Esophagus squamous epithelium (tissue), 5 donors: ENCODE data around the gene RETREG1. TPM values are rescaled to one million over a fixed set of nuclear protein-coding genes. Genes with fewer than 3 reads are reported as not detected.
"Not testable (repeated sequence)": the region's sequence is repeated elsewhere in the genome, so short reads cannot be mapped to it uniquely, and the experiment has no call there.

ENCODE experiments used
- DNase-seq: peaks from one replicate; lab custom pipeline; 2025; lab: John Stamatoyannopoulos, UW
- H3K27ac ChIP-seq, 4 donors: fragments of 200-600 bp; sonication (generic); one replicate each; pipeline ENCODE4 v1.5.1; 2016 to 2019; ENCODE audit warnings: mild to moderate bottlenecking in 1 of 4
- H3K27me3 ChIP-seq, 4 donors: fragments of 200-600 bp; sonication (generic); 1 replicate in 3 of 4; 2 replicates in 1 of 4; pipeline versions ENCODE4 v1.5.1 to v1.6.0; 2017 to 2021; ENCODE audit warnings: antibody characterized with exemption in 1 of 4
- H3K36me3 ChIP-seq, 3 donors: fragments of 200-600 bp; sonication (generic); one replicate each; pipeline ENCODE4 v1.5.1; 2016 to 2019
- H3K4me1 ChIP-seq, 3 donors: fragments of 200-600 bp; sonication (generic); one replicate each; pipeline ENCODE4 v1.5.1; 2017 to 2019
- H3K4me3 ChIP-seq, 4 donors: fragments of 200-600 bp; sonication (generic); 1 replicate in 3 of 4; 2 replicates in 1 of 4; pipeline ENCODE4 v1.5.1; 2016 to 2019; ENCODE audit warnings: mild to moderate bottlenecking in 2 of 4, moderate library complexity in 1 of 4
- H3K9me3 ChIP-seq, 3 donors: fragments of 200-600 bp; sonication (generic); one replicate each; pipeline ENCODE4 v1.5.1; 2016 to 2019
- POLR2A ChIP-seq, 4 donors: fragments of 450-650 bp; IDR thresholded peaks; one replicate each; pipeline ENCODE4 v1.6.1; 2017; ENCODE audit warnings: antibody characterized with exemption in 4 of 4, mild to moderate bottlenecking in 4 of 4, moderate library complexity in 3 of 4
- WGBS, 2 donors: methylation state at CpG; one replicate each; pipeline ENCODE4 v1.1.5; 2018; 5-methylcytosine and 5-hydroxymethylcytosine counted together
- intact Hi-C: fragments of 100-400 bp; cut with DNase I; formaldehyde crosslinking; loops from one replicate; pipeline ENCODE4 v1.15.0; 2022
- total RNA-seq, 4 donors: library from RNA; depleted of rRNA; stranded (reverse); fragments of >200 nt; gene quantifications; one replicate each; pipeline ENCODE4 v1.1.0, GENCODE V29; 2016
- TF ChIP-seq, protein P1 (sequence below), 6 experiments: fragments of 450-650 bp in 4 of 6; fragments of 200-600 bp in 2 of 6; sonication (generic) in 2 of 6; IDR thresholded peaks; one replicate each; pipeline ENCODE4 v1.5.1; 2016 to 2019; ENCODE audit warnings: antibody characterized with exemption in 6 of 6, mild to moderate bottlenecking in 4 of 6, moderate library complexity in 4 of 6
- donor health status: DM: yes; HTN: yes; CAD: no.

RETREG1 gene
- total RNA-seq, 4 donors from 2014 or later, result 0.68 to 6.1 (median 3.9) TPM

DNA sequence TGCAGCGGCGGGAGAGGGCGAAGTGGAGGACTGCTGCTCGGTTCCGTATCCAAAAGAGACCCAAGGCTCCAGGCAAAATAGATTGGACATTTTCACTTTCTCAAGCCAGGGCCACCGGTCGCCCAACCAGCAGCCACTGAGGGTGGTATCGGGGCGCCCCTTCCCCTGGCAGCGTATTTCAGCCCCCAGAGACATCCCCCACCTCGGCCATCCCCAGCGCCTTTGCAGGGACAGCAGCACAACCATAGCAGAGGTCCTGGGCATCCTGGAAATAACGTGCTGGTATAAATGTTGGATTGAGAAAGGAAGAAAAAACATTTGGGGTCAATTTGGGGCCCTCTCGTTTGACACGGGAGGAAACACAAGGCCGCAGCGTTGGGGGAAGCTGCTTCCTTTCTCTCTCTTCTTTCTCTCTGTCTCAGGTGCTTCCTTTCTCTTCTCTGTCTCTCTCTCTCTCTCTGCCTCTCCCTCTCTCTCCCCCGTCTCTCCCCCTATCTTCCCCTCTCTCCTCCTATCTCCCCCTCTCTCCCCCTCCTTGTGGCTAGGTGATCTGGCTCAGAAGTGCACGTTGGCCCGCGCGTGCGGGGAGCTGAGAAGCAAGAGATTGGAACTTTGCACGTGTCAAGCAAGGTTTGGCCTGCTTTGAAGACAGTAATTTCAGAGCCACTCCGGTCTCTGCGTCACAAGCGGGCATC is 624 bp upstream of the RETREG1 start:
- H3K9me3 ChIP-seq, result no peaks in the 10 kb centered on the region
- no peak for DNase-seq
- H3K27me3 ChIP-seq, result peaks cover 0 to 19% (median 0%) of the 10 kb centered on the region in 4 donors
- intact Hi-C loops, result no loop called here
- H3K27ac ChIP-seq, result peak overlapping the region; percentile 32 to 79 (median 64)
- 35 to 51% methylated on average over 15 to 18 of the region's 27 CpGs for WGBS, 2 donors
- TF ChIP-seq, protein P1, sequence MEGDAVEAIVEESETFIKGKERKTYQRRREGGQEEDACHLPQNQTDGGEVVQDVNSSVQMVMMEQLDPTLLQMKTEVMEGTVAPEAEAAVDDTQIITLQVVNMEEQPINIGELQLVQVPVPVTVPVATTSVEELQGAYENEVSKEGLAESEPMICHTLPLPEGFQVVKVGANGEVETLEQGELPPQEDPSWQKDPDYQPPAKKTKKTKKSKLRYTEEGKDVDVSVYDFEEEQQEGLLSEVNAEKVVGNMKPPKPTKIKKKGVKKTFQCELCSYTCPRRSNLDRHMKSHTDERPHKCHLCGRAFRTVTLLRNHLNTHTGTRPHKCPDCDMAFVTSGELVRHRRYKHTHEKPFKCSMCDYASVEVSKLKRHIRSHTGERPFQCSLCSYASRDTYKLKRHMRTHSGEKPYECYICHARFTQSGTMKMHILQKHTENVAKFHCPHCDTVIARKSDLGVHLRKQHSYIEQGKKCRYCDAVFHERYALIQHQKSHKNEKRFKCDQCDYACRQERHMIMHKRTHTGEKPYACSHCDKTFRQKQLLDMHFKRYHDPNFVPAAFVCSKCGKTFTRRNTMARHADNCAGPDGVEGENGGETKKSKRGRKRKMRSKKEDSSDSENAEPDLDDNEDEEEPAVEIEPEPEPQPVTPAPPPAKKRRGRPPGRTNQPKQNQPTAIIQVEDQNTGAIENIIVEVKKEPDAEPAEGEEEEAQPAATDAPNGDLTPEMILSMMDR (IDR thresholded peaks at IDR 0.05), result no peak
- TF ChIP-seq POLR2A (IDR thresholded peaks at IDR 0.05), result no peak
- H3K36me3 ChIP-seq, result no peaks in the 10 kb centered on the region
- H3K4me3 ChIP-seq, result peak overlapping the region; percentile 49 to 92 (median 66)
- peaks cover 6 to 22% (median 15%) of the 10 kb centered on the region in 3 donors for H3K4me1 ChIP-seq

DNA sequence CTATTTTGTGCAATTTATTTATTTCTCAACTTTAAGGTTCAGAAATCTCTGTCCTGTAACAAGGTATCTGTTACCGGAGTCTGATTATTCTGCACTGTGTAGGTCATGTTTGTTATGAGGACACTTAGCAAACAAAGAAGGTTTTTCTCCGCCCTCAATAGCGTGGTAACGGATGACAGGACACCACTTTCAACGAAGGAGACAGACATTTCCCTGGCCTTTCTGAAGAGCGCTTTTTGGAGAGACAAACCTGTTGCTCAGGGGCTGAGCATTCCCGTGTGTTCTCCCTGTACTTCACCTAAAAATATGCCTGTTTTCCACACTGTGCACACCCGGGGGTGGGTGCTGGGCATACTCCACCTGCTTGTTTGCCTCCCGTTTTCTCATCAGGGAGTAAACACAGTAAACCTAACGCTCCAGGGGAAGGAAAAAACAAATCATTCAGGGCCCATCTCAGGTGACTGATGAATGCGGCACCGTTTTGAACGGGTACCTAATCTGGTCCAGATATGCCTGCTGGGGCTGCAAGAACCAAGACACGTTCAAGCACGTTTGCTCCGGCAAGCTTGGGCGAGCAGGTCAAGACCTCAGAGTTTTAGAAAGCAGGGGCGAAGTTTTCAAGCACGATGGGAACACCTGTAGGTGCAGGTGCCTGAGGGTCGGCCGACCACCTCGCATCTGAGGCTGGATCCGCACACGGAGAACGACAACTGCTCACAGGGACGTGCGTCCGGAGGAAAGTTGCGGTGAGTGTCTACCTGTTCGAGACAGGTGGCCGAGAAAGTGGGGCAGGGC is 859 bp downstream of the RETREG1 start:
- H3K36me3 ChIP-seq, result no peaks in the 10 kb centered on the region
- peaks cover 0 to 19% (median 0%) of the 10 kb centered on the region in 4 donors for H3K27me3 ChIP-seq
- 11 to 26% methylated on average over 16 to 22 of the region's 31 CpGs for WGBS, 2 donors
- peak overlapping the region; percentile 49 to 92 (median 66) for H3K4me3 ChIP-seq
- peaks cover 6 to 22% (median 15%) of the 10 kb centered on the region in 3 donors for H3K4me1 ChIP-seq
- no peak for DNase-seq
- no peaks in the 10 kb centered on the region for H3K9me3 ChIP-seq
- TF ChIP-seq POLR2A (IDR thresholded peaks at IDR 0.05), result no peak
- TF ChIP-seq, protein P1 (IDR thresholded peaks at IDR 0.05), result no peak
- peak overlapping the region in 3 of 4 donors; percentile 32 to 79 (median 47) for H3K27ac ChIP-seq
- intact Hi-C loops, result no loop called here

DNA sequence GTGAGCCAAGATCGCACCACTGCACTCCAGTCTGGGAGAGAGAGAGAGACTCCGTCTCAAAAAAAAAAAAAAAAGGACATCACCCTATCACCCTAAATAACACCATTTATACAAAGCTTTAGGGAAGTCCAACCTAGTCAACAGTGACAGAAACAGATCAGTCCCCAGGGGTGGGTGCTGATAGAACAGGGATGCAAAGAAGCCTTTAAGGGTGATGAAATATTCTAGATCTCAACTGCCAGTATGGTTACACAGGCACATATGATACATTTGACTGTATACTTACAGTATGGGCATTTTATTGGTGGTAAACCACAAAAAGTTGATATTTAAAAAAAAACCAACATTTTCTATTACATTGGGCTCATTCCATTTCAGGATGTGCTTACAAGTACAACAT is 4.8 kb downstream of the RETREG1 start:
- Histone ChIP-seq H3K27ac (no peak overlapping the region), H3K4me3 (no peak overlapping the region), H3K36me3 (no peaks in the 10 kb centered on the region), H3K27me3 (peaks cover 0 to 14% (median 0%) of the 10 kb centered on the region in 4 donors), H3K4me1 (peaks cover 6 to 16% (median 7%) of the 10 kb centered on the region in 3 donors), H3K9me3 (no peaks in the 10 kb centered on the region)
- intact Hi-C loops, result no loop called here
- 83 to 86% methylated on average over 2 of the region's 2 CpGs for WGBS, 2 donors
- TF ChIP-seq, protein P1 (IDR thresholded peaks at IDR 0.05), result no peak
- no peak for TF ChIP-seq POLR2A (IDR thresholded peaks at IDR 0.05)
- no peak for DNase-seq

DNA sequence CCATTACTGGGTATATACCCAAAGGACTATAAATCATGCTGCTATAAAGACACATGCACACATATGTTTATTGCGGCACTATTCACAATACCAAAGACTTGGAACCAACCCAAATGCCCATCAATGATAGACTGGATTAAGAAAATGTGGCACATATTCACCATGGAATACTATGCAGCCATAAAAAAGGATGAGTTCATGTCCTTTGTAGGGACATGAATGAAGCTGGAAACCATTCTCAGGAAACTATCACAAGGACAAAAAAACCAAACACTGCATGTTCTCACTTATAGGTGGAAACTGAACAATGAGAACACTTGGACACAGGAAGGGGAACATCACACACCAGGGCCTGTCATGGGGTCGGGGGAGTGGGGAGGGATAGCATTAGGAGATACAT is 5.9 kb downstream of the RETREG1 start:
- H3K4me3 ChIP-seq, H3K4me1 ChIP-seq, H3K9me3 ChIP-seq, H3K36me3 ChIP-seq, H3K27me3 ChIP-seq, intact Hi-C loops, DNase-seq, H3K27ac ChIP-seq: not testable (repeated sequence)
- 79 to 82% methylated on average over 1 to 2 of the region's 2 CpGs for WGBS, 2 donors

GRCh38 chr5:16609412-16609811 is 7.4 kb downstream of the RETREG1 start:
- WGBS, 2 donors, result 81 to 85% methylated on average over 9 of the region's 9 CpGs

More at GRCh38 chr5:16609412-16609811, 7.4 kb downstream of the RETREG1 start:
- DNase-seq, result no peak
- H3K27me3 ChIP-seq, result no peaks in the 10 kb centered on the region
- intact Hi-C loops, result no loop called here
- TF ChIP-seq POLR2A (IDR thresholded peaks at IDR 0.05), result no peak
- TF ChIP-seq, protein P1 (IDR thresholded peaks at IDR 0.05), result no peak
- H3K4me1 ChIP-seq, result no peaks in the 10 kb centered on the region
- H3K27ac ChIP-seq, result no peak overlapping the region
- H3K4me3 ChIP-seq, result no peak overlapping the region
- H3K36me3 ChIP-seq, result no peaks in the 10 kb centered on the region
- H3K9me3 ChIP-seq, result no peaks in the 10 kb centered on the region
